ENCODE results near the gene RETREG1.

RETREG1 gene

DNA sequence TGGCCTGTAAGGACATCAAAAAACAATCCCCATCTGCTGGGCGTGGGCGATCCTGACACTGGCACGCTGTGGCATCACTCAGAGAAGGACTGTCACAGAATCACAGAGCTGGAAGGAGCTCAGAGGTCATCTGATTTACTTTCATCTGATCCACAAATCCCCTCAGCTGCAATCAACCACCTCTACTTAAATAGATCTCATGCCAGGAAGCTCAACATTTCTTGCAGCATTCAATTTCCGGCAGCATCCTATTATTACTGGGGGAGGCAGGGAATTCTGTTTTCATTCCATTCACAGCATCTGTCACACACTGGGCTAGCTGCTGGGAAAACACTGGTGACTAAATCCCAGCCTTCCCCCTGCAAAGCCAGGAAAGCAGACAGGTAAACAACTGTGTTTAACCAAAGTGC, 38.3 kb downstream of the RETREG1 start:
- TF ChIP-seq HDGF (IDR thresholded peaks at IDR 0.05; ENCODE audit: borderline replicate concordance) (no peak), SP1 (IDR thresholded peaks at IDR 0.05) (no peak), NFRKB (IDR thresholded peaks at IDR 0.05) (no peak), BHLHE40 (IDR thresholded peaks at IDR 0.05; ENCODE audit: borderline replicate concordance) (no peak), L3MBTL2 (conservative IDR thresholded peaks at IDR 0.05) (no peak), FOXK2 (IDR thresholded peaks at IDR 0.05) (no peak), CTBP1 (IDR thresholded peaks at IDR 0.05; ENCODE audit: borderline replicate concordance) (no peak), ARNT (IDR thresholded peaks at IDR 0.05) (no peak), FOXA1 (IDR thresholded peaks at IDR 0.05) (no peak)
- TF ChIP-seq, protein P1, sequence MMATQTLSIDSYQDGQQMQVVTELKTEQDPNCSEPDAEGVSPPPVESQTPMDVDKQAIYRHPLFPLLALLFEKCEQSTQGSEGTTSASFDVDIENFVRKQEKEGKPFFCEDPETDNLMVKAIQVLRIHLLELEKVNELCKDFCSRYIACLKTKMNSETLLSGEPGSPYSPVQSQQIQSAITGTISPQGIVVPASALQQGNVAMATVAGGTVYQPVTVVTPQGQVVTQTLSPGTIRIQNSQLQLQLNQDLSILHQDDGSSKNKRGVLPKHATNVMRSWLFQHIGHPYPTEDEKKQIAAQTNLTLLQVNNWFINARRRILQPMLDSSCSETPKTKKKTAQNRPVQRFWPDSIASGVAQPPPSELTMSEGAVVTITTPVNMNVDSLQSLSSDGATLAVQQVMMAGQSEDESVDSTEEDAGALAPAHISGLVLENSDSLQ (IDR thresholded peaks at IDR 0.05) = no peak
- POLR2A ChIA-PET = no interaction called here
- no peak for DNase-seq (ENCODE audit: extremely low spot score)
- CTCF ChIA-PET = interaction anchor here (1.3 kb wide), 1 partner anchor 9 kb away, joined by 3 read pairs; no protein-coding TSS in a partner anchor

DNA sequence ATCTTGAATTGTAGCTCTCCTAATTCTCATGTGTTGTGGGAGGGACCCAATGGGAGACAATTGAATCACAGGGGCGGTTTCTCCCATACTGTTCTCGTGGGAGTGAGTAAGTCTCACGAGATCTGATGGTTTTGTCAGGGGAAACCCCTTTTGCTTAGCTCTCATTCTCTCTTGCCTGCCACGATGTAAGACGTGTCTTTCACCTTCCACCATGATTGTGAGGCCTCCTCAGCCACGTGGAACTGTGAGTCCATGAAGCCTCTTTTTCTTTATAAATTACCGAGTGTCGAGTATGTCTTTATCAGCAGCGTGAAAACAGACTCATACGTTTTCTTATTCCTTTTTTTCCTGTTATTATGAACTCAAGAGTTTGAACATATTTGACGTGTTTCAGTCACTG, 39.1 kb downstream of the RETREG1 start:
- DNase-seq (ENCODE audit: extremely low spot score) = no peak
- CTCF ChIA-PET = interaction anchor here (1.3 kb wide), 1 partner anchor 10 kb away, joined by 3 read pairs; no protein-coding TSS in a partner anchor
- POLR2A ChIA-PET = no interaction called here
- TF ChIP-seq HDGF (IDR thresholded peaks at IDR 0.05; ENCODE audit: borderline replicate concordance) (no peak), FOXK2 (IDR thresholded peaks at IDR 0.05) (no peak), FOXA1 (IDR thresholded peaks at IDR 0.05) (no peak), ZNF384 (IDR thresholded peaks at IDR 0.05) (no peak), SUZ12 (IDR thresholded peaks at IDR 0.05) (no peak), L3MBTL2 (conservative IDR thresholded peaks at IDR 0.05) (no peak), BHLHE40 (IDR thresholded peaks at IDR 0.05; ENCODE audit: borderline replicate concordance) (no peak), CTBP1 (IDR thresholded peaks at IDR 0.05; ENCODE audit: borderline replicate concordance) (no peak), ARNT (IDR thresholded peaks at IDR 0.05) (no peak), TARDBP (IDR thresholded peaks at IDR 0.05) (no peak), NFRKB (IDR thresholded peaks at IDR 0.05) (no peak)

DNA sequence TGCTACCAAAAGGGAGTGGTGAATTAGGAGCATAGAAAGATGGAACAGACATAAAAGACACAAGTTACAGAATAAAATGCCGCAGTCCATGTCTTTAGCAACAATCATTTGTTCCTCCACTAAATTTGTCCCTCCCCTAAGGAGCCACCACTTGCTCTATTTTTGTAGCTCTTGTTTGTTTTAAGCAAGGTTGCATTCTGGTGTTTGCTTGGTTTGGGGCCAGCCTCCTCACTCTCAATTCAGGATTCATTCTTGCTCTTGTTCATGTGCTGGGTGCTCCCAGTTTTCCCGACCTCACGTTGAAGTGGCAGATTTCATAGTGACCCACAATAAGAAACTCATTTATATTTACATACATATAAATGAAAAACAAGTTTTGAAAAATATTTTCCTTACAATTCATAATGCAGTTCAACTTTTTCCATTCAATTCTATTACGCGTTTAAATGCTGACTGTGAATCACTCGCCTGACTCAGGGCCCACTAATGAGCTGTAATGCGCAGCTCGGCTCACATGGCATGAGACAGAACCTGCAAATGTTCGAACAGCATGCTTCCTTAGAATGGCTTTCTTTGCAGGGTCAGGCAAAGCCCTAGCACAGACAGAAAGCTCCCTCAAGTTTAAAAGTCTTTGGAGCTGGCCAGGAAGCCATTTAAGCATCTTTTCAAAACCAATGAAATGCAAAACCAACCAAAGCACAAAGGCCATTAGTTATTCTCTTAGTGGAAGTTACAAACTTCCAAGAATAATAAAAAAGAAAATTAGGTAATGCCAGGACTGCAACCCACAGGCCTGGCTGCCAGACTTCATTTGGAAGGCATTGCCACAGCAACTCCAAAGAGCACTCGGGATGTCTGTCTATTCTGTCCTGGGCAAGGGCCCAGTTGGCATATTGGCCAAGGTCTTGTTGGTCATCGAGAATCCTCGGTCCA, 41.7 kb downstream of the RETREG1 start:
- no peak for DNase-seq (ENCODE audit: extremely low spot score)
- ChIA-PET POLR2A (no interaction called here), CTCF (interaction anchor here (0.7 kb wide), 1 partner anchor 240 kb away, joined by 4 read pairs; no protein-coding TSS in a partner anchor)
- TF ChIP-seq ARNT (IDR thresholded peaks at IDR 0.05) = no peak
- no peak for TF ChIP-seq HDGF (IDR thresholded peaks at IDR 0.05; ENCODE audit: borderline replicate concordance)
- no peak for TF ChIP-seq FOXK2 (IDR thresholded peaks at IDR 0.05)
- no peak for TF ChIP-seq FOXA1 (IDR thresholded peaks at IDR 0.05)
- TF ChIP-seq NFRKB (IDR thresholded peaks at IDR 0.05) = no peak
- TF ChIP-seq ELF4 (IDR thresholded peaks at IDR 0.05) = no peak
- no peak for TF ChIP-seq SP1 (IDR thresholded peaks at IDR 0.05)
- no peak for TF ChIP-seq FOXM1 (IDR thresholded peaks at IDR 0.05; ENCODE audit: borderline replicate concordance)

DNA sequence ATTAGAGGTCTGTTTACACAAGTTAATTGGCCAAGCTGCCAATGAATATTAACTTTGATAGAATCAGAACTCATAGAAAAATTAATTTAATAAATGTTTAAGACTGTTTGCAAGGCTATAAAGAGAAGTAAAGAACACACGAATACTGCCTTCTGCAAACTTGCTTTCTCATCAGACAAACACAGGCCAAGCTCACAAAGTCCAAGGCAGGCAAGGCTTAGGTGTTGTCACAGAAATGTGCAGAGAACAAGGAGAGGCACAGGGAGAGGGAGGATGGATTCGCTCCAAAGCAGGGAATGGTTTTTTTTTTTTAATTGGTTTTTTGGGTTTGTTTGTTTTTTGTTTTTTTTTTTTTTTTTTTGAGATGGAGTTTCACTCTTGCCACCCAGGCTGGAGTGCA, 43.4 kb downstream of the RETREG1 start:
- CTCF ChIA-PET = no interaction called here
- no peak for TF ChIP-seq FOXM1 (IDR thresholded peaks at IDR 0.05; ENCODE audit: borderline replicate concordance)
- TF ChIP-seq BHLHE40 (IDR thresholded peaks at IDR 0.05; ENCODE audit: borderline replicate concordance) = no peak
- no peak for TF ChIP-seq HDGF (IDR thresholded peaks at IDR 0.05; ENCODE audit: borderline replicate concordance)
- TF ChIP-seq NFRKB (IDR thresholded peaks at IDR 0.05) = no peak
- TF ChIP-seq ZNF384 (IDR thresholded peaks at IDR 0.05) = no peak
- TF ChIP-seq, protein P1 (IDR thresholded peaks at IDR 0.05) = no peak
- no peak for TF ChIP-seq LEF1 (IDR thresholded peaks at IDR 0.05; ENCODE audit: borderline replicate concordance)
- no peak for TF ChIP-seq SP1 (IDR thresholded peaks at IDR 0.05)
- no peak for TF ChIP-seq L3MBTL2 (conservative IDR thresholded peaks at IDR 0.05)
- TF ChIP-seq FOXA1 (IDR thresholded peaks at IDR 0.05) = no peak
- TF ChIP-seq SUZ12 (IDR thresholded peaks at IDR 0.05) = no peak
- TF ChIP-seq TARDBP (IDR thresholded peaks at IDR 0.05) = no peak
- TF ChIP-seq CTBP1 (IDR thresholded peaks at IDR 0.05; ENCODE audit: borderline replicate concordance) = no peak
- TF ChIP-seq ARNT (IDR thresholded peaks at IDR 0.05) = no peak
- no peak for TF ChIP-seq ELF4 (IDR thresholded peaks at IDR 0.05)
- TF ChIP-seq FOXK2 (IDR thresholded peaks at IDR 0.05) = no peak
- DNase-seq (ENCODE audit: extremely low spot score) = no peak
- POLR2A ChIA-PET = no interaction called here

DNA sequence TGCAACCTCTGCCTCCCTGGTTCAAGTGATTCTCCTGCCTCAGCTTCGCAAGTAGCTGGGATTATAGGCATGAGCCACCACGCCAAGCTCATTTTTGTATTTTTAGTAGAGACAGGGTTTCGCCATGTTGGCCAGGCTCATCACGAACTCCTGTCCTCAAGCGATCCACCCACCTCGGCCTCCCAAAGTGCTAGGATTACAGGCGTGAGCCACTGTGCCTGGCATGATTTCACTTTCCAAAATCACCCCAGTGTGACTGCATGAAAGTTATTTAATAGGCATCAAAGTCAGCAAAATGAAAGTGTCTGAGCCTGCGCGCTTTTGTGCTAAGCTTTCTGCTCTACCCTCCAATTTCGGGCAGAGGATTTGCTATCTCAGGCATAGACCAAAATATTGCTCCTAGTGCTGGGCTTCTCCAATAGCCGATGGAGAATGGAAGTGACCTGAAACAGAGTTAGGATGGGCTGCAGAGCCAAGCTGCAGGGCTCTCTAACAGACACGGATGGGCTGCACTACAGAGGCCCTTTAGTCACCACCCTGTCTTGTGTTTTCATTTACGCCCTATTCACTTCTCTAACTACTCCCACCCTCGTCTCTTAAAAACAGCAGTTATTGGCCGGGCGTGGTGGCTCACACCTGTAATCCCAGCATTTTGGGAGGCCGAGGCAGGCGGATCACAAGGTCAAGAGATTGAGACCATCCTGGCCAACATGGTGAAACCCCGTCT, 44.3 kb downstream of the RETREG1 start:
- no peak for TF ChIP-seq CTBP1 (IDR thresholded peaks at IDR 0.05; ENCODE audit: borderline replicate concordance)
- TF ChIP-seq FOXK2 (IDR thresholded peaks at IDR 0.05) = no peak
- no peak for TF ChIP-seq SUZ12 (IDR thresholded peaks at IDR 0.05)
- TF ChIP-seq ZNF384 (IDR thresholded peaks at IDR 0.05) = no peak
- TF ChIP-seq HDGF (IDR thresholded peaks at IDR 0.05; ENCODE audit: borderline replicate concordance) = no peak
- no peak for TF ChIP-seq NFRKB (IDR thresholded peaks at IDR 0.05)
- no peak for TF ChIP-seq FOXA1 (IDR thresholded peaks at IDR 0.05)
- TF ChIP-seq ELF4 (IDR thresholded peaks at IDR 0.05) = no peak
- TF ChIP-seq SP1 (IDR thresholded peaks at IDR 0.05) = no peak
- TF ChIP-seq L3MBTL2 (conservative IDR thresholded peaks at IDR 0.05) = no peak
- no peak for TF ChIP-seq LEF1 (IDR thresholded peaks at IDR 0.05; ENCODE audit: borderline replicate concordance)
- TF ChIP-seq TARDBP (IDR thresholded peaks at IDR 0.05) = no peak
- TF ChIP-seq ARNT (IDR thresholded peaks at IDR 0.05) = no peak
- TF ChIP-seq, protein P1 (IDR thresholded peaks at IDR 0.05) = no peak
- no peak for TF ChIP-seq FOXM1 (IDR thresholded peaks at IDR 0.05; ENCODE audit: borderline replicate concordance)
- no peak for TF ChIP-seq BHLHE40 (IDR thresholded peaks at IDR 0.05; ENCODE audit: borderline replicate concordance)
- POLR2A ChIA-PET = no interaction called here
- DNase-seq (ENCODE audit: extremely low spot score) = no peak
- CTCF ChIA-PET = no interaction called here

All from HEK293T (cell line).